Measurements from ENCODE around the gene SLC25A52.
"Not testable (repeated sequence)": the region's sequence is repeated elsewhere in the genome, so short reads cannot be mapped to it uniquely, and the experiment has no call there.

Gene SLC25A52

GRCh38 chr18:31739651-31740050 lies 21.0 kb downstream of the SLC25A52 start:
- FAIRE-seq: no peak

GRCh38 chr18:31738460-31739407 lies 21.9 kb downstream of the SLC25A52 start:
- no peak for FAIRE-seq

- FAIRE-seq: no peak
Measured at GRCh38 chr18:31736630-31737029, 24.1 kb downstream of the SLC25A52 start.

GRCh38 chr18:31731628-31732027 lies 29.1 kb downstream of the SLC25A52 start:
- FAIRE-seq: no peak

GRCh38 chr18:31729196-31729595 lies 31.5 kb downstream of the SLC25A52 start:
- not testable (repeated sequence) for FAIRE-seq

- no peak for FAIRE-seq
Measured at GRCh38 chr18:31723990-31724711, 36.5 kb downstream of the SLC25A52 start.

GRCh38 chr18:31723639-31723989 lies 37.1 kb downstream of the SLC25A52 start:
- FAIRE-seq: no peak

- peak; percentile 70 for FAIRE-seq
Measured at GRCh38 chr18:31722369-31722957, 38.2 kb downstream of the SLC25A52 start.

GRCh38 chr18:31721601-31722000 lies 39.1 kb downstream of the SLC25A52 start:
- no peak for FAIRE-seq

GRCh38 chr18:31720867-31721266 lies 39.8 kb downstream of the SLC25A52 start:
- FAIRE-seq: no peak

GRCh38 chr18:31719363-31720006 lies 41.2 kb downstream of the SLC25A52 start:
- no peak for FAIRE-seq

GRCh38 chr18:31718386-31718785 lies 42.3 kb downstream of the SLC25A52 start:
- no peak for FAIRE-seq

GRCh38 chr18:31716362-31716761 lies 44.3 kb downstream of the SLC25A52 start:
- FAIRE-seq: no peak

- no peak for FAIRE-seq
Measured at GRCh38 chr18:31711365-31712172, 49.1 kb downstream of the SLC25A52 start.

GRCh38 chr18:31710826-31711225 lies 49.9 kb downstream of the SLC25A52 start:
- no peak for FAIRE-seq

Measured in G401.6 (cell line).